SU-DHL-6 (cell line): ENCODE measurements around the gene RFXANK.

Source experiments
- H2AFZ ChIP-seq: fragments of 200-600 bp; sonication (generic); 2 replicates; pipeline ENCODE4 v1.6.1; 2014; ENCODE audit warnings: low read depth, mild to moderate bottlenecking, moderate library complexity, mixed read lengths, antibody characterized with exemption, low read length; ENCODE audit not compliant: severe bottlenecking
- H3F3A ChIP-seq: fragments of 200-600 bp; shearing (Covaris generic); 2 replicates; pipeline ENCODE4 v1.6.0; 2016; ENCODE audit warnings: antibody characterized with exemption, mild to moderate bottlenecking; ENCODE audit not compliant: insufficient read depth
- H3K27ac ChIP-seq: fragments of 200-600 bp; sonication (generic); 2 replicates; pipeline ENCODE4 v1.5.1; 2016; ENCODE audit warnings: low read depth, mild to moderate bottlenecking, low read length, moderate library complexity, mixed read lengths
- H3K27me3 ChIP-seq: fragments of 200-600 bp; sonication (generic), shearing (Covaris generic); 2 replicates; pipeline ENCODE4 v1.6.0; 2014; ENCODE audit warnings: mild to moderate bottlenecking, low read length
- H3K36me3 ChIP-seq: fragments of 200-600 bp; sonication (generic); 2 replicates; pipeline ENCODE4 v1.6.1; 2014; ENCODE audit warnings: mild to moderate bottlenecking, low read length, mixed read lengths
- H3K4me2 ChIP-seq: fragments of 300-600, 200-600 bp; shearing (Covaris generic), sonication (generic); 2 replicates; pipeline ENCODE4 v1.6.0; 2014; ENCODE audit warnings: low read length, low read depth, mild to moderate bottlenecking; ENCODE audit not compliant: poor library complexity, severe bottlenecking
- H3K4me3 ChIP-seq: fragments of 200-600 bp; sonication (generic); 2 replicates; pipeline ENCODE4 v1.5.1; 2014; ENCODE audit warnings: antibody characterized with exemption, low read length, mild to moderate bottlenecking, mixed read lengths; ENCODE audit not compliant: insufficient read depth, poor library complexity, severe bottlenecking
- H3K79me2 ChIP-seq: fragments of 200-600 bp; sonication (generic); 2 replicates; pipeline ENCODE4 v1.6.1; 2014; ENCODE audit warnings: mild to moderate bottlenecking, low read length, moderate library complexity; ENCODE audit not compliant: insufficient read depth
- H3K9ac ChIP-seq: fragments of 200-600 bp; sonication (generic); 2 replicates; pipeline ENCODE4 v1.7.0; 2014; ENCODE audit warnings: mild to moderate bottlenecking, low read length
- H3K9me2 ChIP-seq: fragments of 200-600 bp; sonication (generic); replicated peaks from 2 replicates; pipeline ENCODE4 v1.6.1; 2014; ENCODE audit warnings: low read length; ENCODE audit not compliant: insufficient read depth
- H3K9me3 ChIP-seq: fragments of 200-600 bp; sonication (generic); 2 replicates; pipeline ENCODE4 v1.6.1; 2014; ENCODE audit warnings: low read length, mixed read lengths; ENCODE audit not compliant: insufficient read depth
- H4K20me1 ChIP-seq: fragments of 200-600 bp; sonication (generic); 2 replicates; pipeline ENCODE4 v1.6.1; 2014; ENCODE audit warnings: low read depth, mild to moderate bottlenecking, antibody characterized with exemption, low read length, moderate library complexity, mixed read lengths
- EZH2phosphoT487 ChIP-seq: fragments of 200-600 bp; sonication (generic), shearing (Covaris generic); conservative IDR thresholded peaks from 2 replicates; pipeline ENCODE4 v1.6.1; 2018; ENCODE audit warnings: mild to moderate bottlenecking, antibody characterized with exemption, low read length, moderate library complexity, mixed read lengths
- TF ChIP-seq, protein P1 (sequence below): fragments of 200-600 bp; sonication (generic); IDR thresholded peaks from one replicate; pipeline ENCODE4 v1.5.1; 2017; ENCODE audit warnings: antibody characterized with exemption, mild to moderate bottlenecking, low read length, moderate library complexity; ENCODE audit not compliant: insufficient read depth, poor library complexity, severe bottlenecking

The RFXANK gene

DNA sequence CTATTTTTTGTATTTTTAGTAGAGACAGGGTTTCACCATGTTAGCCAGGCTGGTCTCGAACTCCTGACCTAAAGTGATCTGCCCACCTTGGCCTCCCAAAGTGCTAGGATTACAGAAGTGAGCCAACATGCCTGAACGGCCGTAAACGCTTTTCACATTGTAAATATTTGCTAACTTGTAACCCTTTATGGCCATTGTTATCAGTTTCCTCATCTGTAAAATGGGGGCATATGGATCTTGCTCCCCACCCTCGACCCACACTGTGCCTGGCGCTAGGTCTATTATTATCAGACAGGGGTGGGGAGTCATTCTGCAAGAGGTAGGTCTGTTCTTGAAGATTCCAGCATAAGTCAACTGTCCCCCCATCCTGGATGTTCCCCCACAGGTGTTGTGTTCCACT lies 31.6 kb downstream of the RFXANK start:
- no peak overlapping the region for H3K27ac ChIP-seq
- no peaks in the 10 kb centered on the region for H3K27me3 ChIP-seq
- no peaks in the 10 kb centered on the region for H3K36me3 ChIP-seq

DNA sequence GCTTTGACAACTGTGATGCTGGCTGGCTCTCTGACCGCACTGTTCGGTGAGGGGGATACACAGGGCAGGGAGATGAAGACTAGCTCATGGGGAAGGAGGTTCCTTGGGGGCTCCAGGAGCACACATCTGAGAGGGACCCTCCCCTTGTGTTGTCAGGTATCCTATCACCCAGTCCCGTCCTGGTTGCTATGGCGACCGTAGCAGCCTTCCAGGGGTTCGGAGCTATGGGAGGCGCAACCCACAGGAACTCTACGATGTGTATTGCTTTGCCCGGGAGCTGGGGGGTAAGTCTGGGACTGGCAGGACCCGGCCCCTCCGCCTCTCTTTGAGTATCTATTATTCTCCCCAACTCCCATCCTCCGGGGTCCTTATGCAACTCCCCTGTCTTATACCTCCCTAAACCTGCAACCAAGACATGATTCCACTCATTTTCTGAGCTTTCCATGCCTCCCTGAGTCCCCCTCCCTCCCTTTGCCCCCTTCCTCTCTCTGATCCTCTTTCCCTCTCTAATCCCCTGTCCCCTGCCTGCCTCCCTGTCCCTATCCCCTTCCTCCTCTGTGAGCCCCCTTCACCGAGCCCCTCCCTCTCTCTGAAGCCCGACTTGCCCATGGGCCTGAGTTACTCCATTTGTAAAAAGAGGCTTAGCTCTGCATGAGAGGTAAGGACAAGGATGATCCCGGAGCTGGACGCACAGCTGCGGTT lies 32.2 kb downstream of the RFXANK start:
- H3K27me3 ChIP-seq = no peaks in the 10 kb centered on the region
- TF ChIP-seq EZH2phosphoT487 = no peak
- TF ChIP-seq, protein P1, sequence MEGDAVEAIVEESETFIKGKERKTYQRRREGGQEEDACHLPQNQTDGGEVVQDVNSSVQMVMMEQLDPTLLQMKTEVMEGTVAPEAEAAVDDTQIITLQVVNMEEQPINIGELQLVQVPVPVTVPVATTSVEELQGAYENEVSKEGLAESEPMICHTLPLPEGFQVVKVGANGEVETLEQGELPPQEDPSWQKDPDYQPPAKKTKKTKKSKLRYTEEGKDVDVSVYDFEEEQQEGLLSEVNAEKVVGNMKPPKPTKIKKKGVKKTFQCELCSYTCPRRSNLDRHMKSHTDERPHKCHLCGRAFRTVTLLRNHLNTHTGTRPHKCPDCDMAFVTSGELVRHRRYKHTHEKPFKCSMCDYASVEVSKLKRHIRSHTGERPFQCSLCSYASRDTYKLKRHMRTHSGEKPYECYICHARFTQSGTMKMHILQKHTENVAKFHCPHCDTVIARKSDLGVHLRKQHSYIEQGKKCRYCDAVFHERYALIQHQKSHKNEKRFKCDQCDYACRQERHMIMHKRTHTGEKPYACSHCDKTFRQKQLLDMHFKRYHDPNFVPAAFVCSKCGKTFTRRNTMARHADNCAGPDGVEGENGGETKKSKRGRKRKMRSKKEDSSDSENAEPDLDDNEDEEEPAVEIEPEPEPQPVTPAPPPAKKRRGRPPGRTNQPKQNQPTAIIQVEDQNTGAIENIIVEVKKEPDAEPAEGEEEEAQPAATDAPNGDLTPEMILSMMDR = no peak
- no peak overlapping the region for H3K9ac ChIP-seq
- no peaks in the 10 kb centered on the region for H3K9me2 ChIP-seq
- peak overlapping the region; percentile 40 for H3K4me2 ChIP-seq
- H3F3A ChIP-seq = no peaks in the 10 kb centered on the region
- no peak overlapping the region for H3K4me3 ChIP-seq
- H3K36me3 ChIP-seq = no peaks in the 10 kb centered on the region
- H3K79me2 ChIP-seq = no peaks in the 10 kb centered on the region
- no peaks in the 10 kb centered on the region for H3K9me3 ChIP-seq
- H2AFZ ChIP-seq = no peak overlapping the region
- no peaks in the 10 kb centered on the region for H4K20me1 ChIP-seq
- H3K27ac ChIP-seq = no peak overlapping the region

More for the DNA sequence above, 31.6 kb downstream of the RFXANK start:
- no peaks in the 10 kb centered on the region for H3K9me3 ChIP-seq
- no peak overlapping the region for H3K9ac ChIP-seq
- no peaks in the 10 kb centered on the region for H4K20me1 ChIP-seq
- H3K79me2 ChIP-seq = no peaks in the 10 kb centered on the region
- H3K4me2 ChIP-seq = no peak overlapping the region
- no peak overlapping the region for H2AFZ ChIP-seq
- H3K4me3 ChIP-seq = no peak overlapping the region
- TF ChIP-seq, protein P1 = no peak
- no peak for TF ChIP-seq EZH2phosphoT487
- no peaks in the 10 kb centered on the region for H3F3A ChIP-seq
- H3K9me2 ChIP-seq = no peaks in the 10 kb centered on the region

DNA sequence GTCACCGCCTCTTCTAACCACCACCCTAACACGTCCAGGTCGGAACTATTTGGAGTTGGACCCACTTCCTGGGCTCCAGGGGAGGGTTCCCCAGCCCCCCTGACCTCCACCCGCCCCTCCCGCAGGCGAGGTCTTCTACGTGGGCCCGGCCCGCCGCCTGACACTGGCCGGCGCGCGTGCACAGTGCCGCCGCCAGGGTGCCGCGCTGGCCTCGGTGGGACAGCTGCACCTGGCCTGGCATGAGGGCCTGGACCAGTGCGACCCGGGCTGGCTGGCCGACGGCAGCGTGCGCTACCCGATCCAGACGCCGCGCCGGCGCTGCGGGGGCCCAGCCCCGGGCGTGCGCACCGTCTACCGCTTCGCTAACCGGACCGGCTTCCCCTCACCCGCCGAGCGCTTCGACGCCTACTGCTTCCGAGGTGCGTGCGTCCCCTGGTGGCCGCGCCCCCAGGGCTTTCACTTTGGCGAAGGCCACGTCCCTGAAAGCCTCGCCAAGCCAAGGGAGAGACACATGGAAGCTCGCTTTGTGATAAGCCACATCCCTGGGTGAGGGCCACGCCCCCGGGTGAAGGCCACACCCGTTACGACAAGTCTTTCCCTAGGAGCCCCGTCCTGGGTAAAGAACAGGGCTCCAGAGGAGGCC lies 32.9 kb downstream of the RFXANK start:
- no peak overlapping the region for H3K27ac ChIP-seq
- H3K4me3 ChIP-seq = no peak overlapping the region
- no peaks in the 10 kb centered on the region for H3K79me2 ChIP-seq
- TF ChIP-seq, protein P1 = peak; percentile 80
- no peak for TF ChIP-seq EZH2phosphoT487
- no peaks in the 10 kb centered on the region for H3K9me2 ChIP-seq
- no peaks in the 10 kb centered on the region for H4K20me1 ChIP-seq
- H3K27me3 ChIP-seq = no peaks in the 10 kb centered on the region
- H3K9ac ChIP-seq = peak overlapping the region; percentile 17; the same call in 1 of the 2 replicates
- H3K4me2 ChIP-seq = peak overlapping the region; percentile 40
- H3K36me3 ChIP-seq = no peaks in the 10 kb centered on the region
- H2AFZ ChIP-seq = peak overlapping the region; percentile 30
- H3F3A ChIP-seq = no peaks in the 10 kb centered on the region
- no peaks in the 10 kb centered on the region for H3K9me3 ChIP-seq
